Suprapubic skin (tissue), 4 donors: ENCODE data around the gene TFPI.

Experiments used
- POLR2A ChIP-seq, 2 donors: fragments of 450-650 bp; IDR thresholded peaks; one replicate each; pipeline ENCODE4 v1.6.1; 2017; ENCODE audit warnings: antibody characterized with exemption in 2 of 2, mild to moderate bottlenecking in 2 of 2, moderate library complexity in 2 of 2
- POLR2AphosphoS5 ChIP-seq, 3 donors: sonication (generic); formaldehyde crosslinking; IDR thresholded peaks; one replicate each; pipeline ENCODE4 v1.6.1; 2017; ENCODE audit warnings: antibody characterized with exemption in 3 of 3
- TF ChIP-seq, protein P1 (sequence below), 2 donors: fragments of 200-600 bp in 1 of 2; fragments of 450-650 bp in 1 of 2; sonication (generic) in 1 of 2; IDR thresholded peaks; one replicate each; pipeline ENCODE4 v1.5.1; 2016 to 2019; ENCODE audit warnings: antibody characterized with exemption in 2 of 2, mild to moderate bottlenecking in 1 of 2, moderate library complexity in 1 of 2

DNA sequence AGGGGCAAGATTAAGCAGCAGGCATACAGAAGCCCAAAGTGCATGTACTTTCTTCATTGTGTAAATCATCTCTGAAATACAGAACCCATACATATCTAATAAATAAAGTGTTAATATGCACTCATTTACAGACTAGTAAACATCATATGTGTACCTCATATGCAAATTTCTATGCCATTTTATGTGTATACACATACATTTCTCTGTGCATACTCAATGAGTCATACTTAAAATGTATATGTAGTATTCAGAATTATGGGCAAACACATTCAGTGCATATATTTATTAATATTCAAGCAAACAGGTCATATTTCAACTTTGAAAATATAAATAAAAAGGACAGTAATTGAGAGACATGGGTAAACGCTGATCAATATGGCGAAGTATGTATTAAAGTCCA is 50.5 kb downstream of the TFPI start:
- TF ChIP-seq, protein P1, sequence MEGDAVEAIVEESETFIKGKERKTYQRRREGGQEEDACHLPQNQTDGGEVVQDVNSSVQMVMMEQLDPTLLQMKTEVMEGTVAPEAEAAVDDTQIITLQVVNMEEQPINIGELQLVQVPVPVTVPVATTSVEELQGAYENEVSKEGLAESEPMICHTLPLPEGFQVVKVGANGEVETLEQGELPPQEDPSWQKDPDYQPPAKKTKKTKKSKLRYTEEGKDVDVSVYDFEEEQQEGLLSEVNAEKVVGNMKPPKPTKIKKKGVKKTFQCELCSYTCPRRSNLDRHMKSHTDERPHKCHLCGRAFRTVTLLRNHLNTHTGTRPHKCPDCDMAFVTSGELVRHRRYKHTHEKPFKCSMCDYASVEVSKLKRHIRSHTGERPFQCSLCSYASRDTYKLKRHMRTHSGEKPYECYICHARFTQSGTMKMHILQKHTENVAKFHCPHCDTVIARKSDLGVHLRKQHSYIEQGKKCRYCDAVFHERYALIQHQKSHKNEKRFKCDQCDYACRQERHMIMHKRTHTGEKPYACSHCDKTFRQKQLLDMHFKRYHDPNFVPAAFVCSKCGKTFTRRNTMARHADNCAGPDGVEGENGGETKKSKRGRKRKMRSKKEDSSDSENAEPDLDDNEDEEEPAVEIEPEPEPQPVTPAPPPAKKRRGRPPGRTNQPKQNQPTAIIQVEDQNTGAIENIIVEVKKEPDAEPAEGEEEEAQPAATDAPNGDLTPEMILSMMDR (IDR thresholded peaks at IDR 0.05): no peak
- TF ChIP-seq POLR2A (IDR thresholded peaks at IDR 0.05): no peak
- no peak for TF ChIP-seq POLR2AphosphoS5 (IDR thresholded peaks at IDR 0.05)
